Fibroblast of upper back skin (primary cell): ENCODE results near the gene ABHD17B.
"Not testable (repeated sequence)": the region's sequence is repeated elsewhere in the genome, so short reads cannot be mapped to it uniquely, and the experiment has no call there.

ENCODE experiments used
- DNase-seq: peaks from one replicate; pipeline ENCODE4 v3.0.0-alpha.2; 2013

The ABHD17B gene

DNA sequence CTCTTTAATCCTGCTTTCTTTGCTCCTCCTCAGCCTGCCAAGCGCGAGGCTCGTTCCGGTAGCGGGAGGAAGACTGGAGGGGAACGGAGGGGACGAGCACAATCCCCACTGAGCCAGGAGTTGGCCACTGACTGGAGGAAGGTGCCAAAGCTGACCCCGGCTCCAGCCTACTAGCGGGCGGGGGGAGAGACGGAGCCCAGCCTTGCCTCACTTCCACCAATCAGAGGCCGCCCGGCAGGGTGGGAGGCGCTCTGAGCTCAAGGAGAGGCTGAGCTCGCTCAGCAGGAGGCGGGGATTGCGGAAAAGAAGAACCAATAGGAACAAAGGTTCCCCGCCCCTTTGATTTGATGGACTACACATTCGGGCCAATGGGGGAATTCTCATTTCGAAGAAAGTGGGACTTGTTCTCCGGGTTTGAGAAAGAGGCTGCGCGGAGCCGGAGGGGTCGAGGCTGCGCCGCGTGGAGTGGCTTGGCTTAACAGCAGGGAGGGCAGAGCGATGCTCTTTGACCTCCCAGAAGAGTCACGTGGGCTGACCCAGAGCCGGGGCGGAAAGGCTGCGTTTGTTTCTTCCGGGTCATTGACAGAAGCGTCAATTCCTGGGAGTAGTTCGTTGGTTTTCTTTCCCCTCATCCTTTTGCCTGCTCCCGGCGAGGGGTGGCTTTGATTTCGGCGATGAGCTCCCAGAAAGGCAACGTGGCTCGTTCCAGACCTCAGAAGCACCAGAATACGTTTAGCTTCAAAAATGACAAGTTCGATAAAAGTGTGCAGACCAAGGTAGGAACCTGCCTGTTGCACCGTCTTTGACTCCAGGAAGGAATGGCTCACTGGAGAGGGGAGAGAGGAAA, at the start of gene ABHD17B, which contains the start of gene C9orf85:
Gene ABHD17B (minus strand): TSS at position 133 of the 847 bp plus-strand sequence. CDS start 36,113 bp downstream, outside the sequence.
Gene C9orf85 (plus strand): TSS at position 579 of the 847 bp plus-strand sequence. CDS start 96 bp downstream, at position 675.
- DNase-seq: peak; percentile 99

DNA sequence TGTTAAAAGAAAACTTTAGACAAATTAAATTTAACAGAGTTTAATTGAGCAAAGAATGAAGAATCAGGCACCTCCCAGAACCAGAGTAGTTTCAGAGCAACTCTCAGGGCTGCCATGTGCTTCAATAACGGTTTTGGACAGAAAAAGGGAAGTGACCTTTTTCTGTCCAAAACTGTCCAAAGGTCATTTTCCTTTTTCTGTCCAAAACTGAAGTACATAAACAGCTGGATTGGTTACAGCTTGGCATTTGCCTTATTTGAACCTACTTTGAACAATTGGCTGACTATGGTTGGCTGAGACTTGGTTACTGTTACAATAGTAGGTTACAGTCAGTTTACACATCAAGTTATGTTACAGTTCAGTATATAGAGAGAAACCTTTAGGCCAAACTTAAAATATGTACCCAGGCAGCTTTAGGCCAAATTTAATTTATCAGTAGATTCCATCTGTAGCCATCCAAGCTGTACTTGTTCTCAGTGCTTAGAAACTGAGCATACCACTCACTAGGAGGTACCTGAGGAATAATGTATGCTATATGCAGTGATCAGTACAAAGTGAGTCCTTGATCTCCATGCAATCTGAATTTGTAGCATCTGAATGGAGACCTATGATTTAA, 44.4 kb upstream of the ABHD17B start:
- DNase-seq: no peak

DNA sequence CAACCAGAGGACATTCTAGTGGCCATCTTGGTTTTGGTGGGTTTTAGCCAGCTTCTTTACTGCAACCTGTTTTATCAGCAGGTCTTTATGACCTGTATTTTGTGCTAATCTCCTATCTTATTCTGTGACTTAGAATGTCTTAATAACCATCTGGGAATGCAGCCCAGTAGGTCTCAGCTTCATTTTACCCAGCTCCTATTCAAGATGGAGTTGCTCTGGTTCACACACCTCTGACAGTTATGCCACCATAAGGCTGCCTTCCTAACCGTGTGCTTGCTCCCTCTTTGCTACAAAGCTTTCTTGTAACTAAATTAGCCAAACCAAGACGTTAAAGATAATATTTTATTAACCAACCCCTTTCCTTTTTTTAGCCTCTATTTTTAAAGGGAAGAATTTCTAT, 43.7 kb upstream of the ABHD17B start:
- not testable (repeated sequence) for DNase-seq

DNA sequence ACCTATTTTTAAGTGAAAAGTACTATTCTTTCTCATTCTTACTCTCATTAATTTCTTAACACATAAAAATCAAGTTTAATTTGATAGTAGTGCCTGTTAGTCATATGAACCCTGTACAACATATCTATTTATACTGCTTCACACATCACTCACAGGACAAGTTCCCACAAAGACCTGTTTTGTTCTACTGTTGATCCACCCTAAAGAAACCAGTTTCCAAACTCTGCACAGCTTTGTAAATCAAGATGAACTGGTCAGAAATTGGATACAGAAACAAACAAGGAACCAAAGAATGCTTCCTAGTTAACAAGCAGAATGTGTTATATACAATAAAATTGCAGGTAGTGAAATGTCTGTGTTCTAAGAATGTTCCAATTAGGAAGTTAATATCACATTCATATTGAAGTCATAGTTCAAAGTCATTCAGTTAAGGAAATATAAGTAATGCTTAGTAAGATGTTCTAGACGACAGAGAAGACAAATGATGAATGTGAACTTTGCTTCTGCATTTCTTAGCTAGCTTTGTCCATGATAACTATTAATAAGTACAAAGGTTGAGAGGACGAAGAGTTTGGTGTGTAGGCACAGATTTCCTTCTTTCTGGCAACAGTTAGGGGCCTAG, 33.9 kb upstream of the ABHD17B start:
- no peak for DNase-seq

DNA sequence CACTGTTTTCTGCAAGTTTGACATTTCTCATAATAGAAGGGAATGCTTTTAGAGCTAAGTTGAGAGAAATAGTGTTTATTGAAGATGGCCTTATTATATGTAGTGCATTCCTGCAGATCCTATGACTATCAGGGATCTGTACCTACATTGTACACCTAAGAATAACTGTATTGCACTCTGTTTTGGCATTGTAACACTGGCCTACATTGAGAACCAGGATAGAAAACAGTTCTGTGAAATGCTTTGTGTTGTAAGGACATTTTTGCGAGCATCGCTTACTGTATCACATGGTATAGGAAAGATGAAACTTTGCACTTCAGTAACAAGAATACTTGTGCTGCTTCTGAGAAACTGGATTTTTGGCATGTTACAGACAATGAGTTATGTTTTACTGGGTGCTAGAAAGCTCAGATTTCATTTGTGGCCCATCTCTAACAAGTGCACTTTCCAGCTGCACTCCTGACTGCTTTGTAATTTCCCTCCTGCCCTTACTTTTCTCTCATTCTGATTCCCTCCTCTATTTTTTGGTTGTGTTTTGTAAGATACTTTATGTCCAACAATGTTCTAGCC, 31.1 kb upstream of the ABHD17B start:
- no peak for DNase-seq

DNA sequence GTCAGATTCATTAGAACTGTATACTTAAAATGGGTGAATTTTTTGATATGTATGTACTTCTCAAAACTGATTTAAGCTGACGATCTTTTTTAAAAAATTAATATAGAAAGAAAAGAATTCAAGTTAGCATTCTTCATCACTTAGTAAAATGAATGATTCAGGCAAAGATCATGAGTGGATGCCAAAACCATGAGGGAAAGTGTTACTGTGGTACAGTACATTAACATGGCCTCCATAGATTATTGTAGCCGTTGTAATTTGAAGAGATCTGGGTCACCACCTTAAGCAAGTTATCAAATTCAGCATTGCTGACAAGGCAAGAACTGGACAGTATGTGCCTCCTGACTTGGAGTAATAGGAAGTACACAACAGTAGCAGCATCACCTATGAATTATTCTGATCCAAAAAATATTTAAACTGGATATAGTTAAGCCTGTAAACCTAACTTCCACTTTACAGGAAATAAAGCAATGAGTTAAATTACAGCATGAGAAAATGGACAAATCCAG, 30.1 kb upstream of the ABHD17B start:
- peak; percentile 51 for DNase-seq

DNA sequence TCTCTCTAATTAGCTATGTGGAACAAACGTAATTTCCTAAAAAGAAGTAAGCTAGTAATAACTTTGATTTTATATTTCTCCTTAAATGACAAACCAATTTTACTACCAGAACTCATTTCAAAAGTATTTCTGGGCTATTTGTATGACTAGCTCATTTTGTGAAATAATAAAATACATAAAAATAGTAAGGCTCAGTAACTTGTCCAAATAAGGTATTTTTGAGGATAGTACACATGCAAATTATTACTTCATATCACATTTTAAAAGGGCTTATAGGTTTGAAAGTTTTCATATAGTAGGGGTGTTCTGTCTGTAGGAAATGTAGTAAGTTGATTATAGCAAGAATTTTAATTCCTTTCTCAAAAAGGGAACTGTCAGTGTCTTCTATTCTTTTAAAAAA, 26.9 kb upstream of the ABHD17B start:
- no peak for DNase-seq

DNA sequence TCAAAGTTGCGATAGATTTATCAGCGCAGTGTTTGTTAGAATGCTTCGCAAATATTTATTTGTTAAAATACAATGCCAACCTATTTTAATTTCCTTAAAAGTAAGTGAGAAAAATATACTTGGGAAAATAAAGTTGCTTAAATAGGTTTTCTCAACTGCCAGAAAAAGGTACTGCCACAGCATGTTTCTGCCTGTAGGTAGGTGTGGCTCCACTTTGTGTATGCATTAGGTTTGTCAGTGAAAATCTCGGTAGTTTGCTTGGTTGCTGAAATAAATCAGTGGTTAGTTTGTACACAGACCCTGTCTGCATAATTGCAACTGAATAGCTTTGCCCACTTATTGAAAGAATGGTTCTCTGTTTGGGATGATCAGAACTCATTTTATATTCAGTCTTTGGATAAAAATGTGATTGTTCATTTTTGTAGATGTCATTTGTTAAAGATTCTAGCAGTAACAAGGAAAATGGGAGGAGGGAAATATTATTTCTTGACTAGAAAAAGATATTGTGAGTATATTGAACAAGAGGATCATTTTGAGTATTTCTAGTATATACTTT, 26.2 kb upstream of the ABHD17B start:
- DNase-seq: no peak

DNA sequence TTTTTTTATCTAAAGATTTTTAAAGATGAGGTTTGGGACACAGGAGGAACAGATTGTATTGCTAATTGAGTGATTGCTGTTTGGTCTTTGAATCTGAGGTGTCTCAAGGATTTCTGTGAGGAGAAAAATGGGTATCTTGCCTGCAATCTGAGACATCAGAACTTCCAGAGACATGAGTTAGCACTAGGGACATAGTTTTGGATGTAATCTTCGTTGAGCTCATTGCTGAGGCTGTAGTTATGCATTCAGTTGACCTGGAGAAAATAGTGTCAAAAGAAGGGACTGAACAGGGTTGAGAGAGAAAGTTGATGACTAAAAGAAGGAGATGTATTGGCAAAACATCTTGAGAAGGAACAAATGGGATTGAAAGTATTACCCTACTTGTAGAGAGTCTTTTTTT, 25.1 kb upstream of the ABHD17B start:
- DNase-seq: no peak

DNA sequence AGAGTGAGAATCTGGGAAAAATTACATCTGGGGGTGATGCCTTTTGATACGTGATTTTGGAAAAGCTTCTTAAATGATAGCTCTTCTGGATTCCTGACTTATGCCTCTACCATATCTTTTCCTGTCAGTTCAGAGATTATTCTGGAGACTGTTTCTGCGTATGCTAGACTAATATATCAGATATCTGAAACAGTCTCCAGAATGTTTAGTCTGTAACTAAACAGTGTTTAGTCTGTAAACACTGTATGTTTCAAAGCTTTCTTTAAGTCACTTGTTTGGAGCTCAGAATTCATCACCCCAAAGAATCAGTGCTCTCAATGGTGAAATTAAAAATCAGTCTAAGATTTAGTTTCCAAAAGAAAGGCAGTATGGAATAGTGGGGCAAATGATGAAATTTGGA, 20.2 kb upstream of the ABHD17B start:
- no peak for DNase-seq

DNA sequence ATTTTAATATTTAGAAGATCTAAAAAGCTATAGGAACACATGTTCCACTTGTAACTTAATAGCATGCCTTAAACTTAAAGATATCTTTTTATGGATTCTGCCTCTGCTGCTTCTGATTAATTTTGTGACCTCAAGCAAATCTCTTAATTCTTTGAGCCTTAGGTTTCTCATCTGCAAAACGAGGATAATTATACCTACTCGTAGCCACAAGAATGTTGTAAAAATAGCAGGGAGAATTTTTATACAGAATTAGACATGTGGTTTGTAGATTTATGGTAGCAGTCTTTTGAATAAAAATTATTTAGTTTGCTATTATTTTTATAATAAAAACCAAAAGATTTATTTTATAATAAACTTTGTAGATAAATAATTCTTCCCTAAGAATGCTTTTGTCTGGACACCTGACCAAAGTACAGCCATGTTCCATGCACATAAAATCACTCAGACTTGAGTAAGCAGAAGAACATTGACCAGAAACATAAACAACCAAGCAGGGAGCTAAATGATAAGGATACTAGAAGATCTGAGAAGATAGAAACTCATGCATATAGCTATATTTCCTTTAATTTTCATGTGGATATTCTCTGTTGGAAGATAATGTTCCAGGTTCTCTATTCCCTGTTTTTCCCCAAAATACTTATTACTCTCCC, 18.9 kb upstream of the ABHD17B start:
- DNase-seq: peak; percentile 86

DNA sequence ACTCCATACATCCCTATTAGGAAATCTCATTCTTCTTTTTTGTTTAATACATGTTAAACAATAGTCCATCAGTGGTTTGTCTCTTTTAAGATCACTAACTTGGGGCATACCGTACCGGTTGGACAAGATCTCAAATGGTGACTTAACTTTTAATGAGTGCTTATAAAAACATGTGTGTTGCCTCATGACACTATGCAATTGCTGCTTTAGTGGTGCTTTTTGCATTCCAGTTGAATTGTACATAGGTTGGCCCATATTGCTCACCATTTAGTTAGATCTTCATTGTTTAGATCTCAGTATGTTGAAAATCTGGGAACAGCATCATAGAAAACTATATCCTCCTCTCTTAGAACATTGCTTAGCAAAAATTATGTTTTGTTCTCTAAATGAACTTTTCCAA, 18.2 kb upstream of the ABHD17B start:
- DNase-seq: peak; percentile 78

DNA sequence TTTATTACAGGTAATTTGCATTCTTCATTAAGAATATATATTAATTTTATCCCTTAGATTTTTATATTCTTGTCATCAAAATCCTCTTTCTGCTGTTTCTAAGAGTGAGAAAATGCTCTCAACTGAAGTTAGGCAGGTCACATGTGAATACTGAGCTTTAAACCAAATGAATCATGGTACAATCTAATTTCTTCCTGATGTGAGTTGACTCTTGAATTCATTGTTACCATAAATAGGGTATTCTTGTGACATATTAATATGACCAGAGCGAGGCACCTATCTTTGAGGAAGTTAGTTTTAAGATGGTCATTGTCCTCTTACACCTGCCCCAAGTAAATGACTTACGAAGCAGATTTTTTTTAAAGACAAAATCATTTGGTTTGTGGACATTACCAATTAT, 17.8 kb upstream of the ABHD17B start:
- DNase-seq: peak; percentile 45

DNA sequence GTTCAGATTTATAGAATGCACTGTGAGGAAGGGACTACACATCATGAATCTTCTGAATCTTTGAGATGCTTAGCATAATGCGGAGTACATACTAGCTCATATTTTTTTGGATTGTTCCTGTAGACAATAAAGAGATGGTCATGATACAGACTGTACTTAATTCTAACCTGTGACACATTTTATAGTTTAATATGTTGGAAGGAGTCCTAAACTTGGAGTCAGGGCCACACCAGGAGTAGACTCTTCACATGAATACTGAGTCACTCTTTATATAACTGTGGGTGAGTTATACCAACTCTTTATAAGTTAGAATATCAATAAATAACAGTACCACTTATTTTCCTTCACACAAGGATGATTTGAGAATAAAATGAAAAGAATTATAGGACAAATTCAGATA, 17.4 kb upstream of the ABHD17B start:
- DNase-seq: peak; percentile 50

DNA sequence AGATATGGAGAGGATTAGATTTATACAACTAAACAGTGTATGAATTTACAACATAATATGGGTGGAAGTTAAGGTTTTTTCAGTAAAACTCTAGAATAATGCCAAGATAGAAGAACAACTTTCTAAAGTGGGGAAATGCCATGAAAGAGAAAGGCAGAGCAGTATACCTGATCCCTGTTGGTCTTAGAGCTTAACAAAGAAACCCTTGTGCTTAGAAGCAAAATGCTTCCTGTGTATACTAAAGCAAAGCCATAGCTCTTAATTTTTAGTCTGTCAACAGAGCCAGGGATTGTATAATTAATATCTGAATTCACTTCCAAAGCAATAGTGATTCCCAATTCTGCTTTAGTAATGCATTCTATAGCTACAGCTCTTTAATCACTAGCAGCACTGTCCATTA, 14.8 kb upstream of the ABHD17B start:
- DNase-seq: no peak

DNA sequence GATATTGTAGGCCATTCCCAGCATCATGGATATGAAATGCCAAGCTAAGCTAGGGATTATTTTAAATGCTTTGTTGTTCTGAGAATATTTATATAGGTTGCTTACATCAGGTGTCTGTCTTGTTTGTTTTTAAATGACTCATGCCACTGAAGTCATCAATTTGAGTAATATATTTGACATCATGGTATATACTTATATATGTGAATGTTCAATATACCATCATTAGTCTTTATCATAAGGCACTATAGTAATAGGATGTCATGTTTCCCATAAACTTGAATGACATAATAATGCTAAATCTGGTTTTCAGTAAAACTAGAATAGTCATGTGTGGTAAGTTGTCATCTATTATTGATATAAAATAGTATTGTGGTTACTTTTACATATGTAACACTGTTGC, 13.6 kb upstream of the ABHD17B start:
- no peak for DNase-seq

DNA sequence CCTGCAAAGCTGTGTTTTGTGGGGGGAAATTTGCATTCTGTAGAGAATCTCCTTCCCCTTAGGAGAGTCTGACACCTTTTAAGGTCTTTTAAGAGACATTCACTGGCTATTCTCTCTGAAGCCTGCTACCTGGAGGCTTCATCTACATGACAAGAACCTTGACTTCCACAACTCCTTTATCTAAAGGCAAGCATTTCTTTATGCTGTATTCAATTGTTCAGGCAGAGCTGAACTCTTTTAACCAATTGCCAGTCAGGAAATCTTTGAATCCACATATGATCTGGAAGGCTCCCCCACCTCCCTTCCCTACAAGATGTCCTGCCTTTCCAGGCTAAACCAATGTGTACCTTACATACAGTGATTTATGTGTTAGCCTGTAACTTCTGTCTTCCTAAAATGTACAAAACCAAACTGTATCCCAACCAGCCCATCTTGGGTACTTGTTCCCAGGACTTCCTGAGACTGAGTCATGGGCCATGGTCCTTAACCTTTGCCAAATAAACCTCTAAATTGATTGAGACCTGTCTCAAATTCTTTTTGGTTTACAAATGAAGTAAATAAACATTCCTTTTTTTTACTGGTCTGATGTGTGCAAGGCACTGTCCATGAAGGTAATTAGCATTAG, 10.3 kb upstream of the ABHD17B start:
- DNase-seq: no peak

DNA sequence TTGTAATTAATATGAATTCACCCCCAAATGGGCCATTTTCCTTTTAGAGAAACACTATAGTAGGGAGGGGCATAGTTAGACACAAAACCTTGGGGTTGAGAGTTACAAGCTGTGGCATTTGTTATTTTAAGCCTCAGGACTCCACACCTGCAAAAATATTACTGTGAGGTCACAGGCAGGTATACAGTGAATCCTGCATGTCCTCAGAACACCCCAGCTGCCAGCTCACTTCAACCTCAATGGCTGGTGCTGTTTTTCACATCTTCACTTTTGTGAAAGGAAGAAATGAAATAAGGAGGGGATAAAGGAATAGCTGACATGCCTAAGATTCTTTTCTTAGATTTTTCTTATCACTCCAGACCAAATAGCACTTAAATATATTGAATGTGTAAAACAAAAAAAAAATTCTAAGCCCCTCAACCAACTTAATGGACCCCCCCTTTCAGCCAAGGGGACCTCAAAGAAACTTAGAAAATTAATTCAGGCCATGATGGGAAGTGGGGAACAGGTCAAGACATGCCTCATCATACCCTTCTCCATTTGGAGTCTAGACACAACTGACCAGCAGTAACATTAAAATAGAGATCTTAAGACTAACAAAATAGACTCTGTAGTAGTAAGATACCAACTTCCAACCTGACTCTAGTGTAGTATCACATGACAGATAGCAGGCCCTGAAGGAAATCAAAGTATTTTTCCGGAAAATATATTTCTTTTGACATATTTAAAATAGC, 9.6 kb upstream of the ABHD17B start:
- DNase-seq: no peak

DNA sequence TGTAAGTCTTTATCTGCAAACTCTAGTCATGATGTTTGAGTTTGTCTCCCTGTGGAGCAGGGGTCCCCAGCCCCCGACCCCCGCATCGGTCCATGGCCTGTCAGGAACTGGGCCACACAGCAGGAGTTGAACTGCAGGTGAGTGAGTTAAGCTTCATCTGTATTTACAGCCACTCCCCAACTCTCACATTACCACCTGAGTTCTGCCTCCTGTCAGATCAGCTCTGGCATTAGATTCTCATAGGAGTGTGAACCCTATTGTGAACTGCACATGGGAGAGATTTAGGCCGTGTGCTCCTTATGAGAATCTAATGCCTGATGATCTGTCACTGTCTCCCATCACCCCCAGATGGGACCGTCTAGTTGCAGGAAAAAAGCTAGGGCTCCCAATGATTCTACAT, 7.4 kb upstream of the ABHD17B start:
- DNase-seq: no peak

DNA sequence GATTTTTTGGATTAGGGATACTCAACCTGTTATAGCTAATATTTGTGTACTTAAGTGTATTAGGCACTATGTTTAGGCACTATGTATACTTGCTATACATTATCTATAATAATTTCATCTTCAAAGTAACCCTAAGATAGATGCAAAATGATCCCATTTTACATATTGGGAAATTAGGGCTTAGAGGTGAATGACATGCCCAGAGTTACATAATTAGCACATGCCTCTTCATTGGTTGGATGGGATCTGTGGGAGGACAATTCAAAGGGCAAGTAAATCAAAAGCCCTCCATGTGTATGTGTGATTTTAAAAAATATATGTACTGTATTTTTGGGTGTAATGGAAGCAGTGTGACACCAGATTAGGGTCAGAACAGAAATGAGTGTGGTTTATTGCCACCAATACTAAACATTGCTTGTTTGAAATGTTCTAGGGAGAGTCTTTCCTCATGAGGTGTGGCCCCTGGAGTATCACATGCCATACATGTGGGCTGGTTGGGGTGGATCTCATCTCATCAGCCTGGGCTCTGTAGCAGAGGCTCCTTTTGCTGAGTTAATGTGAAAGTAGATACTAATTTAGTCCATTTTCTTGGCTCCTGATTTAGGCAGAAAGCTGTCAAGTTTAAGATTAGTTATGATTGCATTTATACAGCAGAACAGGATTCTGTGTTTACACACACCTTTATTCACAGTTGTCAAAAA, 6.0 kb upstream of the ABHD17B start:
- no peak for DNase-seq

DNA sequence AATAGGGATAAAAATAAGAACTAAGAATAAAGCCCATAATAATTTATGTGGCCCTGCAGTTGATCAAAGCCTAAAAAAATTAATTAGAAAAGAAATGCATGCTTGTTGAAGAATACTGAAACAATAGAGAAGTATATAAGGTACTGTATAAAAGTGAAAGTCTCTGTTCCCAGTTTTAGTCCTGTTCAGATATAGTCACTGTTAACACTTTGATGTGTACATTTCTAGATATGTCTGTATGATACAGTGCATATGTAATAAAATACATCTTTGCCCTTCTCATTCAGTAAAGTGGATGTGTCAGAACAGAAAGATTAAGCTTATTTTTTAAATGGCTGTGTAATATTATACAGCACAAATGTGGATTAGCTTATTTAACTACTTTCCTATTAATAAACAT, 4.5 kb upstream of the ABHD17B start:
- no peak for DNase-seq
